Measurements from ENCODE around the gene CERT1.
"Not testable (repeated sequence)": the region's sequence is repeated elsewhere in the genome, so short reads cannot be mapped to it uniquely, and the experiment has no call there.

- not testable (repeated sequence) for TF ChIP-seq CTCF (conservative IDR thresholded peaks at IDR 0.05); ZFX (IDR thresholded peaks at IDR 0.05)
Measured at GRCh38 chr5:75498875-75499274, 12.6 kb downstream of the CERT1 start.
